GM18858 (cell line): ENCODE data around the gene ZNF587.
"Not testable (repeated sequence)": the region's sequence is repeated elsewhere in the genome, so short reads cannot be mapped to it uniquely, and the experiment has no call there.

Experiments
- ATAC-seq: cut with Tn5 transposase; IDR thresholded peaks from one replicate; pipeline ENCODE4 v1.9.1; 2021; ENCODE audit not compliant: unreplicated experiment

The ZNF587 gene

GRCh38 chr19:57849666-57850473, at the start of gene ZNF587:
Gene ZNF587 (plus strand): TSS chr19:57849859. CDS start chr19:57850039, 180 bp downstream.
- peak; percentile 93 for ATAC-seq

- no peak for ATAC-seq
Observed at GRCh38 chr19:57800696-57801095, 49.0 kb upstream of the ZNF587 start.

GRCh38 chr19:57802269-57802668, 47.4 kb upstream of the ZNF587 start:
- no peak for ATAC-seq

GRCh38 chr19:57803265-57803593, 46.4 kb upstream of the ZNF587 start:
- no peak for ATAC-seq

GRCh38 chr19:57803594-57804325, 45.9 kb upstream of the ZNF587 start:
- no peak for ATAC-seq

- no peak for ATAC-seq
Observed at GRCh38 chr19:57807541-57807940, 42.1 kb upstream of the ZNF587 start.

- ATAC-seq, result not testable (repeated sequence)
Observed at GRCh38 chr19:57810410-57811295, 39.0 kb upstream of the ZNF587 start.

- ATAC-seq, result no peak
Observed at GRCh38 chr19:57812226-57812625, 37.4 kb upstream of the ZNF587 start.

GRCh38 chr19:57812975-57813820, 36.5 kb upstream of the ZNF587 start:
- ATAC-seq, result not testable (repeated sequence)

- ATAC-seq, result no peak
Observed at GRCh38 chr19:57813919-57814504, 35.6 kb upstream of the ZNF587 start.

GRCh38 chr19:57814505-57815246, 35.0 kb upstream of the ZNF587 start, which contains the start of gene ZNF552:
Gene ZNF552 (minus strand): TSS chr19:57814913. CDS start chr19:57814743, 170 bp downstream.
- peak; percentile 71 for ATAC-seq

GRCh38 chr19:57815247-57816075, 34.2 kb upstream of the ZNF587 start:
- no peak for ATAC-seq

- no peak for ATAC-seq
Observed at GRCh38 chr19:57816652-57817051, 33.0 kb upstream of the ZNF587 start.

- no peak for ATAC-seq
Observed at GRCh38 chr19:57817976-57818375, 31.7 kb upstream of the ZNF587 start.

GRCh38 chr19:57818378-57818777, 31.3 kb upstream of the ZNF587 start:
- no peak for ATAC-seq

GRCh38 chr19:57819475-57820148, 30.0 kb upstream of the ZNF587 start:
- peak; percentile 54 for ATAC-seq

GRCh38 chr19:57820599-57820998, 29.1 kb upstream of the ZNF587 start:
- no peak for ATAC-seq

GRCh38 chr19:57821095-57821494, 28.6 kb upstream of the ZNF587 start:
- not testable (repeated sequence) for ATAC-seq
